ENCODE results near the gene SUGP2. TPM values are rescaled to one million over a fixed set of nuclear protein-coding genes. Genes with fewer than 3 reads are reported as not detected.

Gene SUGP2
- total RNA-seq (2014; rRNA removed; shearing (Covaris generic)) = 34.2 and 35.4 TPM in 2 replicates

GRCh38 chr19:19033426-19034203 lies at the start of gene SUGP2, which contains the start of gene ARMC6:
SUGP2 (minus strand) TSS chr19:19033517; CDS start chr19:19031071, 2,446 bp downstream.
ARMC6 (plus strand) TSS chr19:19033603; CDS start chr19:19034210, 607 bp downstream.
- peak; percentile 84 for DNase-seq (ENCODE audit: low read depth)

- DNase-seq (ENCODE audit: low read depth) = no peak
These were observed 48.4 kb upstream of the SUGP2 start for GRCh38 chr19:19081642-19082151.

- no peak for DNase-seq (ENCODE audit: low read depth)
These were observed 46.3 kb upstream of the SUGP2 start for GRCh38 chr19:19079571-19079970.

GRCh38 chr19:19078801-19079200 lies 45.5 kb upstream of the SUGP2 start:
- DNase-seq (ENCODE audit: low read depth) = no peak

GRCh38 chr19:19077103-19077502 lies 43.8 kb upstream of the SUGP2 start:
- no peak for DNase-seq (ENCODE audit: low read depth)

- no peak for DNase-seq (ENCODE audit: low read depth)
These were observed 43.2 kb upstream of the SUGP2 start for GRCh38 chr19:19076476-19076875.

GRCh38 chr19:19075126-19075525 lies 41.8 kb upstream of the SUGP2 start:
- no peak for DNase-seq (ENCODE audit: low read depth)

- DNase-seq (ENCODE audit: low read depth) = no peak
These were observed 41.0 kb upstream of the SUGP2 start for GRCh38 chr19:19074196-19074882.

- no peak for DNase-seq (ENCODE audit: low read depth)
These were observed 38.6 kb upstream of the SUGP2 start for GRCh38 chr19:19071897-19072296.

- no peak for DNase-seq (ENCODE audit: low read depth)
These were observed 35.6 kb upstream of the SUGP2 start for GRCh38 chr19:19068659-19069654.

- no peak for DNase-seq (ENCODE audit: low read depth)
These were observed 34.2 kb upstream of the SUGP2 start for GRCh38 chr19:19067276-19068072.

GRCh38 chr19:19064811-19065745 lies 31.8 kb upstream of the SUGP2 start:
- DNase-seq (ENCODE audit: low read depth) = peak; percentile 26

- no peak for DNase-seq (ENCODE audit: low read depth)
These were observed 30.9 kb upstream of the SUGP2 start for GRCh38 chr19:19064098-19064722.

- DNase-seq (ENCODE audit: low read depth) = peak; percentile 100
These were observed 30.1 kb upstream of the SUGP2 start, which contains the start of gene SLC25A42 for GRCh38 chr19:19063183-19064097. SLC25A42 (plus strand) TSS chr19:19063994; CDS start chr19:19096125, 32,131 bp downstream.

- DNase-seq (ENCODE audit: low read depth) = peak; percentile 70
These were observed 29.3 kb upstream of the SUGP2 start for GRCh38 chr19:19062454-19063182.

- no peak for DNase-seq (ENCODE audit: low read depth)
These were observed 28.2 kb upstream of the SUGP2 start for GRCh38 chr19:19061506-19061905.

All from RPMI7951 (cell line).